NCI-H345 (cell line): Measurements from ENCODE around the gene CLEC16A.

Experiments
- DNase-seq: peaks from one replicate; lab custom pipeline; 2025; lab: John Stamatoyannopoulos, UW

The CLEC16A gene

GRCh38 chr16:10968498-10968897, 24.1 kb downstream of the CLEC16A start:
- DNase-seq, result no peak

- no peak for DNase-seq
Measured at GRCh38 chr16:10969615-10970014, 25.3 kb downstream of the CLEC16A start.

- DNase-seq, result no peak
Measured at GRCh38 chr16:10970065-10970464, 25.7 kb downstream of the CLEC16A start.

- peak; percentile 47 for DNase-seq
Measured at GRCh38 chr16:10971560-10971961, 27.2 kb downstream of the CLEC16A start.

GRCh38 chr16:10972108-10972818, 27.9 kb downstream of the CLEC16A start:
- DNase-seq, result no peak

- no peak for DNase-seq
Measured at GRCh38 chr16:10972819-10973464, 28.6 kb downstream of the CLEC16A start.

GRCh38 chr16:10976634-10977033, 32.3 kb downstream of the CLEC16A start:
- DNase-seq, result no peak

- DNase-seq, result no peak
Measured at GRCh38 chr16:10978124-10978523, 33.8 kb downstream of the CLEC16A start.

- no peak for DNase-seq
Measured at GRCh38 chr16:10978871-10979446, 34.6 kb downstream of the CLEC16A start.

GRCh38 chr16:10979717-10980601, 35.6 kb downstream of the CLEC16A start:
- no peak for DNase-seq

- no peak for DNase-seq
Measured at GRCh38 chr16:10980813-10981212, 36.4 kb downstream of the CLEC16A start.

GRCh38 chr16:10981697-10982216, 37.4 kb downstream of the CLEC16A start:
- DNase-seq, result peak; percentile 3

GRCh38 chr16:10982465-10983150, 38.2 kb downstream of the CLEC16A start:
- no peak for DNase-seq

GRCh38 chr16:10983159-10983558, 38.8 kb downstream of the CLEC16A start:
- no peak for DNase-seq

- DNase-seq, result no peak
Measured at GRCh38 chr16:10984509-10984908, 40.1 kb downstream of the CLEC16A start.

GRCh38 chr16:10987361-10988163, 43.2 kb downstream of the CLEC16A start:
- DNase-seq, result no peak

- DNase-seq, result no peak
Measured at GRCh38 chr16:10988164-10988803, 43.9 kb downstream of the CLEC16A start.

- DNase-seq, result no peak
Measured at GRCh38 chr16:10988879-10989278, 44.5 kb downstream of the CLEC16A start.

- no peak for DNase-seq
Measured at GRCh38 chr16:10989559-10989958, 45.2 kb downstream of the CLEC16A start.

- DNase-seq, result no peak
Measured at GRCh38 chr16:10990378-10990777, 46.0 kb downstream of the CLEC16A start.
